ENCODE measurements around the gene P2RY8.

Gene P2RY8

DNA sequence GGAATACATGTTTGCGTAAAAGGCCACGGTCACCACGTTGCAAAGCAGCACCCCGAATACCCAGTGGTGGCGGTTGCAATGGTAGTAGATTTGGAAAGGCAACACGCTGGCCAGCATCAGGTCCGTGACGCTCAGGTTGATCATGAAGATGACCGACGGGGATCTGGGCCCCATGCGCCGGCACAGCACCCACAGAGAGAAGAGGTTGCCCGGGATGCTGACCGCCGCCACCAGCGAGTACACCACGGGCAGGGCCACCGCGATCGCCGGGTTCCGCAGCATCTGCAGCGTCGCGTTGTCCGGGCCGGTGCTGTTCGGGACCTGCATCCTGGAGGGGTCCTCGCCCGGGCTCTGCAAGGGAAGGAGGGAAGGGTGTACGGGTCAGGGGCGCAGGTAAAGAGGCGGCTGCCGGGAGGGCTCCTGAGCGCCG lies 70.7 kb downstream of the P2RY8 start:
- TF ChIP-seq, protein P1, sequence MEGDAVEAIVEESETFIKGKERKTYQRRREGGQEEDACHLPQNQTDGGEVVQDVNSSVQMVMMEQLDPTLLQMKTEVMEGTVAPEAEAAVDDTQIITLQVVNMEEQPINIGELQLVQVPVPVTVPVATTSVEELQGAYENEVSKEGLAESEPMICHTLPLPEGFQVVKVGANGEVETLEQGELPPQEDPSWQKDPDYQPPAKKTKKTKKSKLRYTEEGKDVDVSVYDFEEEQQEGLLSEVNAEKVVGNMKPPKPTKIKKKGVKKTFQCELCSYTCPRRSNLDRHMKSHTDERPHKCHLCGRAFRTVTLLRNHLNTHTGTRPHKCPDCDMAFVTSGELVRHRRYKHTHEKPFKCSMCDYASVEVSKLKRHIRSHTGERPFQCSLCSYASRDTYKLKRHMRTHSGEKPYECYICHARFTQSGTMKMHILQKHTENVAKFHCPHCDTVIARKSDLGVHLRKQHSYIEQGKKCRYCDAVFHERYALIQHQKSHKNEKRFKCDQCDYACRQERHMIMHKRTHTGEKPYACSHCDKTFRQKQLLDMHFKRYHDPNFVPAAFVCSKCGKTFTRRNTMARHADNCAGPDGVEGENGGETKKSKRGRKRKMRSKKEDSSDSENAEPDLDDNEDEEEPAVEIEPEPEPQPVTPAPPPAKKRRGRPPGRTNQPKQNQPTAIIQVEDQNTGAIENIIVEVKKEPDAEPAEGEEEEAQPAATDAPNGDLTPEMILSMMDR (IDR thresholded peaks at IDR 0.05; ENCODE audit: low read length, missing control alignments), result no peak
- no peak overlapping the region for H3K4me3 ChIP-seq (replicated peaks; ENCODE audit: low read depth, low read length)
- no peak for DNase-seq (ENCODE audit: low read depth)

DNA sequence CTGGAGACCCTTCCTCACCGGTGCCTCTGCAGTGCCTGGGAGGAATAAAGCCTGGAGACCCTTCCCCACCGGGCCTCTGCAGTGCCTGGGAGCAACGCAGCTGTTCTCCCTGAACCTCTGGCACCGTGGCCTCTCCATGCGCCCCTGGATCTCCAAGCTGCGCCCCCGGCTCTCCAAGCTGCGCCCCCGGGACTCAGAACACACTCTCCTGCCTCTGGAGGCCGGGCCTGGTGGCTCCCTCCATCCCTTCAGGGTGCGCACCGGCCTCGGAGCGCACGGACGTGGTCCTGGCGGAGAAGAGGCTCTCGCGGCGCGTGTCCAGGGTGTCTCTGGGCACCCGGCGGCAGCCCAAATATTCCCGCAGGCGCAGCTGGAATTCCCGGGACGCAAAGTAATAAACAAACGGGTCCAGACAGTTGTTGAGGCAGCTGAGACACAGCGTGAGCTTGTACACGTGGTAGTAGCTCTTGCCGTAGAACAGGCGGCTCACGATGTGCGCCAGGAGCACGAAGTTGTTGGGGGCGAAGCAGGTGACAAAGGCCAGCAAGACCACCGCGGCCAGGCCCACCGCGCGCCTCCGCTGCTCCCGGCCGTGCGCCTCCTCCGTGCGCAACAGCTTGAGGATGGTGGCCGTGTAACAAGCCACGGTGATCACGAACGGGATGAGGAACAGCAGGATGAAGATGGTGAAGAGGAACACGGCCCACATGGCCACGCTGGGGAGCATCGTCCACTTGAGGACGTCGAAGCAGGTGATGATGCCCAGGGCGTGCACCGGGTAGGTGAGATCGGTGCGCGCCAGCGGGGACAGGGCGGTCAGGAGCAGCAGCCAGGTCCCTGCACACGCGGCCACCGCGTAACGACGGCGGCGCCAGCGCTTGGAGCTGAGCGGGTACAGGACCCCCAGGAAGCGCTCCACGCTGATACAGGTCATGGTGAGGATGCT lies 71.4 kb downstream of the P2RY8 start:
- TF ChIP-seq, protein P1 (IDR thresholded peaks at IDR 0.05; ENCODE audit: low read length, missing control alignments), result no peak
- H3K4me3 ChIP-seq (replicated peaks; ENCODE audit: low read depth, low read length), result no peak overlapping the region
- DNase-seq (ENCODE audit: low read depth), result no peak

DNA sequence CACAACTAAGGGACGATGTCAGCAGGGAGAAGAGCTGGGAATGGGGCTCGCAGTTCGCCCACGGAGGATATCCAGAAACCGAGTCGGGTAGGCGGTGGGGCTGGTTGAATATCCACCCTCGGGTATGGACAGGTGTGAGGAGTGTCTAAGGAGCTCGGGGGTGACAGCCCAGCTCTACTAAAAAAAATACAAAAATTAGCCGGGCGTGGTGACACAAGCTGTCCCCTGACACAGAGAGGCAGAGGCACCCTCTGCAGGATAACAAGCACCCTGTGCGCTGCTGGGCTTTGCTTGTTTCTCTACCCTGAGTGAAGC lies 72.1 kb downstream of the P2RY8 start:
- no peak overlapping the region for H3K4me3 ChIP-seq (replicated peaks; ENCODE audit: low read depth, low read length)
- DNase-seq (ENCODE audit: low read depth), result no peak
- TF ChIP-seq, protein P1 (IDR thresholded peaks at IDR 0.05; ENCODE audit: low read length, missing control alignments), result no peak

DNA sequence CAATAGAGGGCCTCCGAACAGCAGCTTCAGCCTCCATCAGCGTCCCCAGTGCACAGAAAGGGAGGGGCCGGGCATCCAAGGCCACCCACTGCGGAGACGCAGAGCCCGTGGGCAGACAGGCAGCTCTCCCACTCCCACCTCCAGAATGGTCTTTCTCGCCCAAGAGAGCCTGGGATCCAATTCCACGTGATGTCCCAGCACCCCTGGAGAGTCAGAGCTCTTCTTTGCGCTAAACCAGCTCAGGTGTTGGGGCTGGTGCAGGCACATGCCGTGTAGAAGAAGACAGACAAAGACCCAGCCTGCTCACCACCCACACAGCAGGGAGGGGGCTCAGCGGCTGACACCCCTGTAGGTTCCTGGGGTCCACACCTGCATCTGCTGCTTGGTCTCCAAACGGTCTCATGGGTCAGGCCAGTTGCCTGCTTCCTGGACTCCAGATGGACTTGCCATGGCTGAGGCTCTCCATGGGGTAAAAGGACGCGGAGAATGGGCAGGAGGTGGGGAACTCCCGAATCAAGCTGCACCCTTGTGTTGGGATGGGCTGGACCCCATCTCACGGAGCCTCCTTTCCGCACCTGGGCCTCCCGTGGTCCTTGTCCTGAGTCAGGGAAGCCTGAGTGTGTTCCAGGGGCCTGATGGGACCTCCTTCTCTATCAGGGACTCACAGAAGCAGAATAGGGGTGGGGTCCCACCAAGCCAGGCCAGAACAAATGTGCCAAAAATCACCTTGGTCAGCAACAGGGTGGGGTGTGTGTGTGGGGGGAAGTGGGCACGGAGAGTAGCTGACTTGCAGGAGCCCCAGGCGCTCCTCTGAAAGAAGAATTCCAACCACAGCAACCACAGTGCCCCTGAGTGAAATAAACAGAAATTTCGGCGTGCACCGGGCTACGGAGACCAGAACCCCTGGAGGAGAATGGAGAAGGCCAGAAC lies 72.7 kb downstream of the P2RY8 start:
- no peak overlapping the region for H3K4me3 ChIP-seq (replicated peaks; ENCODE audit: low read depth, low read length)
- DNase-seq (ENCODE audit: low read depth), result no peak
- TF ChIP-seq, protein P1 (IDR thresholded peaks at IDR 0.05; ENCODE audit: low read length, missing control alignments), result no peak

DNA sequence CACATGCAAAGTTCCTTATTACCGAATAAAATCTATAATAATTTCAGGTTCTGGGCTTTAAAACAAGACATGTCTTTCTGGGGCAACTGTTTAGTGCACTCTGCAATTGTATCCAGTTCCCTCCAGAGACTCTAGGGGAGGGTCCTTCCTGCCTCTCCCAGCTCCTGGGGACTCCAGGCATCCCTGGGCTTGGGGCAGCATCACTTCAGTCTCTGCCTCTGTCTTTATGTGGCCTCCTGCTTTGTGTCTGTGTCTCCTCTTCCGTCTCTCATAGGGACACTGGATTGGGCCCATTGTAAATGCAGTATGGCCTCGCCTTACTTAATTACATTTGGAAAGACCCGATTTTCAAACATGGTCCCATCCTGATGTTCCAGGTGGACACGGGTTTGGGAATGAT lies 73.4 kb downstream of the P2RY8 start:
- H3K4me3 ChIP-seq (replicated peaks; ENCODE audit: low read depth, low read length), result no peak overlapping the region
- TF ChIP-seq, protein P1 (IDR thresholded peaks at IDR 0.05; ENCODE audit: low read length, missing control alignments), result no peak
- no peak for DNase-seq (ENCODE audit: low read depth)

DNA sequence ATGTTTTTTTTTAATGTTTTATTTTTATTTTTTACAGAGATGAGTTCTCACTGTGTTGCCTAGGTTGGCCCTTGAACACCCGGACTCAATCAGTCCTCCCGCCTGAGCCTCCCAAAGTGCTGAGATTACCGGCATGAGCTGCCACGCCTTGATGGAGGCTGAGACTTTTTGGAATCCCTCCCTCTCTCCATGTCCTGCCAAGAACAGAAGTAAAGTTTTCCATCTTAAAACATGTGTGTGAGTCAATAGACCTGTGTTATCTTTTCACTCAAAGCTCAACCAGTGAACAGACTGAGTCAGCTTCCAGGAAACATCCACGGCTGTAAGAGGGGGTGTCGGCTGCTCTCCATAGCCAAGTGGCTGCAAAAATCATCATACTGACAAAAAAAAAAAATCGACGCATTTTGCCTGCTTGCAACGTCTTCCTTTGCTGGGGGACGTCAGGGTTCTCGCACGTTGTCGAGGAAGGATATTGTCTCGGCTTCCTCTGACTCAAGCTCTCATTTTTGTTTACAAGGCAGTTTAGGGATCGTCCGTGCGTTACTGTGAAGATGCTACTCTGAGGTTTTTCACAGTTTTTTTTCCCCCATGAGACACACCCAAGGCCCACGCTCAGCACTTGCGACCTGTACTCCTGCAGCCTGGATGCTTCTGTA lies 74.3 kb downstream of the P2RY8 start:
- DNase-seq (ENCODE audit: low read depth), result peak; percentile 95
- TF ChIP-seq, protein P1 (IDR thresholded peaks at IDR 0.05; ENCODE audit: low read length, missing control alignments), result no peak
- H3K4me3 ChIP-seq (replicated peaks; ENCODE audit: low read depth, low read length), result no peak overlapping the region
